Stimulated activated CD8-positive, alpha-beta memory T cell treated with anti-CD3 and anti-CD28 coated beads, Interleukin-4, amount 100 ng/mL, for 4 hours (primary cell): ENCODE results near the gene DENND1A.
"Not testable (repeated sequence)": the region's sequence is repeated elsewhere in the genome, so short reads cannot be mapped to it uniquely, and the experiment has no call there.

Experiments used
- DNase-seq, 2 donors: peaks; one replicate each; pipeline ENCODE4 v3.0.0-alpha.2; 2020; ENCODE audit warnings: low read depth in 2 of 2, low spot score in 1 of 2

Gene DENND1A

GRCh38 chr9:123742009-123742767, 187.7 kb downstream of the DENND1A start:
- DNase-seq = no peak

- no peak for DNase-seq
These were observed 188.7 kb downstream of the DENND1A start for GRCh38 chr9:123741214-123741613.

DNA sequence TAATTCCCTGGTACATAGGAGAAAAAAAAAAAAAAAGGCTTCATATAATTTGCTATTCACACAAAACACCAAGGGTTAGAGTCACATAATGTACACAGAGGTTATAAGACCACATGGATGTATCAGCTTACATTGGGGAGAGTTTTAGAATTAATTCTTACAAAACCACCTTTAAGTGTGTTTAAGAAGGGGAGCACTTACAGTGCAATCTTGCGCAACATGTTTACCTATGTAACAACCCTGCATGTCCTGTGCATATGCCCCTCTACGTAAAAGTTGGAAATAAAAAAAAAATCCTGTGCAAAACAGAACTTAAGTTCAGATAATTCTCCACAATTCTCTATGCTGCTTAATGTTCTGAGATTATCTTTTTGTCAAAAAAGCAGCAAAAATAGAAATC, 190.0 kb downstream of the DENND1A start:
- no peak for DNase-seq

- DNase-seq = no peak
These were observed 190.5 kb downstream of the DENND1A start for GRCh38 chr9:123739387-123739786.

DNA sequence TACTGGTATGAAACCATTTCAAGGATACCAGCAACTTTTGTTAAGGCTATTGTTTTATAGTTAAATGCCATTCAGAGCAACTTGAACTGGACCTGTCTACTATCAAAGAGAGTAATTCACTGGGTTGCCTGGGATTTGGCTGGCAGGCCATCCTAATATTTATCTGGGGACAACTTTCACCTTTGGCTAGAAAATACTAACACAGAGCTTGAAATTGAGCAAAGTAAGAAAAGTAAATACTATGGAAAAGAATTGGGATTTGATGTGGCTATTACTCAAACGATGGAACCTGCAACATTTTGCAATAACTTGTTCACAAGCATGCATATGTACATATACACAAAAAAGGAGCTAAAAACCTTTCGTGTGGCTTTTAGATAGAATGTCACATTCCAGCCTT, 191.3 kb downstream of the DENND1A start:
- no peak for DNase-seq

DNA sequence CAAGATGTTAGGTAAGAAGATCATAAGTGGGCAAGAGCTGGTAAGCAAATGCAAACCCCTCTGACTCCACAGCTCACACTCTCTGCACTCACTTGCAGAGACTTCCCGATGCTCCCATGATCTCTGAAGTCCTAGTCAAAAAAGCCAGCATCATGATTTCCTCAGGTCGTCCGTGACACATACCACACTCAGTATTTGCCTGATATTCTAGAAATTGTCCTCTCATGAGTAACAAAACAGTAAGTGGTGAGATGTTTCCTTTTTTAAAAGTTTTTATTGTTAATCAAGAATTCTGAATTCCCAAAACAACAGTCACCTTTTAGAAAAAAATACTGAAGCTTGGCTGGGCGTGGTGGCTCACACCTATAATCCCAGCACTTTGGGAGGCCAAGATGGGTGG, 194.6 kb downstream of the DENND1A start:
- no peak for DNase-seq

- not testable (repeated sequence) for DNase-seq
These were observed 201.4 kb downstream of the DENND1A start for GRCh38 chr9:123728571-123728970.

GRCh38 chr9:123727332-123727731, 202.6 kb downstream of the DENND1A start:
- DNase-seq = no peak

- no peak for DNase-seq
These were observed 204.5 kb downstream of the DENND1A start for GRCh38 chr9:123725389-123725788.

GRCh38 chr9:123724211-123724796, 205.6 kb downstream of the DENND1A start:
- no peak for DNase-seq

DNA sequence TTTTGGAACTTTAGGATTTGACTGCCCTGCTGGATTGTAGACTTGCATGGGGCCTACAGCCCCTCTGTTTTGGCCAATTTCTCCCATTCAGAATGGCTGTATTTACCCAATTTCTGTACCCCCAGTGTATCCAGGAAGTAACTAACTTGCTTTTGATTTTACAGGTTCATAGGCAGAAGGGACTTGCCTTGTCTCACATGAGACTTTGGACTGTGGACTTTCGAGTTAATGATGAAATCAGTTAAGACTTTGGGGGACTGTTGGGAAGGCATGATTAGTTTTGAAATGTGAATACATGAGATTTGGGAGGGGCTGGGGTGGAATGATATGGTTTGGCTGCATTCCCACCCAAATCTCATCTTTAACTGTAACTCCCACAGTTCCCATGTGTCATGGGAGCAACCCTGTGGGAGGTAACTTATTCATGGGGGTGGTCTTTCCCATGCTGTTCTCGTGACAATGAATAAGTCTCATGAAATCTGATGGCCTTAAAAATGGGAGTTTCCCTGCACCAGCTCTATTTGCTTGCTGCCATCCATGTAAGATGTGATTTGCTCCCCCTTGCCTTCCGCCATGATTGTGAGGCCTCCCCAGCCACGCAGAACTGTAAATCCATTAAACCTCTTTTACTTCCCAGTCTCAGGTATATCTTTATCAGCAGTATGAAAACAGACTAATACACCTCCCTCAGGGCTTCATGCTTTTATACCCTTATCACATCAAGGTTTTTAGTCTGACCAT, 206.6 kb downstream of the DENND1A start:
- no peak for DNase-seq

- no peak for DNase-seq
These were observed 207.5 kb downstream of the DENND1A start for GRCh38 chr9:123722378-123722777.

DNA sequence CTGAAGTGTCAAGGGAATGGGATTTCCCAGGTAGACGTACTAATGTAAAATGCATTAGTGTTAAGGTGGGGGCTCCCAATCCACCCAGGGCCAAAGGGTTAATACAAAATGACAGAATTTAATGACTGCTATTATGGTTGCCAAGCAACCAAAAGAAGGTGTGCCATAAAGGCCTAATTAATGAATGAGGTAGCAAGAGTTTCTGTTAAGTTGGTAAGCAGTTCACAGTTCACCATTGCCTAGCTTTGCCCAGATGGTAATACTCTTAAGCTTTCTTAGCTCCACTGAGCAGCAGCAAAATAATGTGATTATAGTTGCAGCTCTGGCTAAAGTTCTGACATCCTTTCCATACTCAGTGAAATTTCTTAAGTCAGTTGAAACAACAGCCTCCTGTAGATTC, 211.7 kb downstream of the DENND1A start:
- DNase-seq = no peak

DNA sequence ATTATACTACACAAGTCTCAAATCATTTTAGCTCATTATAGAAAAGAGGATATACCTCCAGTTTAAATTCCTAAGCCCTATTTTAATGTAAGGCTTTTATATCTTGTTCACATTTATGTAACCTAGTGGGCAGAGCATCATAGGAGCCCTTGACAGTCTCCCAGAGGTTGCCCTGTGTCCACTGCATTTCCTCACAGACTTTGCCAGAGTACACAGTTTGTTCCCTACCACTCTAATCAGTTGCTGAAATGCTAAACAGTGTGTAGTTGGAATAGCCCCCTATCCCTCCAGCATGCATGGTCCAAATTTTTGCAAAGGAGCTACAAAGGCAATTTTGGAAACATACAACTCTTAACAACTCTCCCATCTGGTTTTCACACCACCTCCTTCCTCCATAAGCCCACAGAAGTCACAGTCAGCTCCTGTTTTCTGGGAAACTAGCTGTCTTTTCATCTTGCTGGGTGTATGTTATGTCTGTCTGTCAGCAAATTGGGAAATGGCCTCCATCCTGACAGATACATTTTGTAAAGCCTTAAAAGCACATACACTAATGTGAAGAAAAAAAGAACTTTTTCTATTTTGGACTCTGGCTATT, 212.2 kb downstream of the DENND1A start:
- no peak for DNase-seq

DNA sequence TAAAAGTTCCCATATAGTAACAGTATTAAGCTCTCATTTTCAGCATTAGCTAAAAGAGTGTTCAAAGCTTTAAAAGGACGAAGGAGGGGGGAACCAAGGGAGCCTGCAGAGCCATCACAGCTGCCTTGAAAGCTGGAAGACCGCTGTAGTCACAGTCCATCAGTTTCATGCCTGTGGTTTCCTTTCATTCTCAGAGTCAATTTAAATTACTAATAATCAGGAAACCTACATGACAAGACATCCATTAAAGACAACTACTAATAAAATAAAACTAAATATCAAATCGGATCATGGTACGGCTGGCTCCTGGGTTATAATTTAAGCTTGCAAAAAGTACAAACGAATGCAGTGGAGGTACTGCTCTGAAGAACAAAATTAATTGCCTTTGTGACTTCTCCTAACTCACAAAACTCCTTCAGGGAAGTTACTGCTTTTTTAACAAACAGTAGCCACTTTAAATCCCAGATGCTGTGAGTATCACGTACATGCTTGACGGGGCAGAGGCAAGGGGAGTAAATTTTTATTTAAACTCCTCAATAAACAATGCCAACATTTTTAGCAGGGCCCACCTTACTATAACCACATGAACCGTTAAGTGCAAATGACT, 213.5 kb downstream of the DENND1A start:
- no peak for DNase-seq

- no peak for DNase-seq
These were observed 214.7 kb downstream of the DENND1A start for GRCh38 chr9:123715258-123715657.

- DNase-seq = no peak
These were observed 216.6 kb downstream of the DENND1A start for GRCh38 chr9:123713282-123713681.

DNA sequence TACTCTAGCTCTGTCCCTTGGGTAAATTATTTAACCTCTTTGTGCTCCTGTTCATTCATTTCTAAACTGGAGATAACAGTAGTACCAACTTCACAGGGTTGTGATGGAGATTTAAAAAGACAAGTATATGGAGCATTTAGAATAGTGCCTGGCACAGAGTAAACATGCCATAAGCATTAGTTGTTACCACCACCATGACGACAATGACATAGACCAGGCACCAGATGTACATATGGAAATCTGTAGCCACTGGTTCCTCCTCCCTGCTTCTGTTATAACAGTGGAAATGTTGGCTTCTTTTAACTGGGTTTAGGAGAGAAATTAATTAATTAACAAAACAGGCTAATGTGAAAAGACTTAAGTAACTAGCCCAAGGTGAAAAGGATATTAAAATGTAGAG, 217.5 kb downstream of the DENND1A start:
- no peak for DNase-seq

DNA sequence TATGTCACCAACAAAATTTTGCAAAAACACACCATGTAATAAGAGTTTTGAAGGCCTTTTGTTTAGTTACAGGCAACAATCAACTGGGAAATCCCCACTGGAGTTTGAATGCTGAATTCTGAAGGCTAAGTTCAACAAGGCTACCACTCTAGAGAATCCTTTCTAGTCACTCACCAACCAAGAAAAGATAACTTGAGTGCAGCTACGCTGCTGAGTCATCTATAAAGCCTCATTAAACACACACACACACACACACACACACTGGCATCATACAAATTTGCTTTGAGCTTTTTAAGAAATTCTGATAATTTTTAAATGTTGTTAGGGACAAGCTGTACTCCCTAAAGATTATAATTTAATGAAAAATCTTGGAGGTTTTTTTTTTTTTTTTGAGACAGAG, 219.6 kb downstream of the DENND1A start:
- DNase-seq = no peak

GRCh38 chr9:123702483-123702882, 227.4 kb downstream of the DENND1A start:
- no peak for DNase-seq

- no peak for DNase-seq
These were observed 232.2 kb downstream of the DENND1A start for GRCh38 chr9:123697686-123698085.
